Neural crest cell (in vitro differentiated cells): ENCODE data around the gene SPTBN5. TPM values are rescaled to one million over a fixed set of nuclear protein-coding genes. Genes with fewer than 3 reads are reported as not detected.

Source experiments
- DNase-seq: peaks from one replicate; pipeline ENCODE4 v3.0.0; 2021; ENCODE audit warnings: low read depth, mixed read lengths, low spot score
- H3K27ac Mint-ChIP-seq: one replicate; pipeline ENCODE4 v1.8.0; 2021; ENCODE audit warnings: mild to moderate bottlenecking, mixed read lengths; ENCODE audit not compliant: unreplicated experiment
- H3K27me3 Mint-ChIP-seq: 2 replicates; pipeline ENCODE4 v1.8.0; 2021; ENCODE audit warnings: low read depth, mild to moderate bottlenecking, mixed read lengths
- H3K36me3 Mint-ChIP-seq: 2 replicates; pipeline ENCODE4 v1.8.0; 2021; ENCODE audit warnings: low read depth, mild to moderate bottlenecking, mixed read lengths
- H3K4me1 Mint-ChIP-seq: 2 replicates; pipeline ENCODE4 v1.8.0; 2021; ENCODE audit warnings: mixed read lengths
- H3K4me3 Mint-ChIP-seq: one replicate; pipeline ENCODE4 v1.8.0; 2021; ENCODE audit warnings: mild to moderate bottlenecking, mixed read lengths
- H3K9me3 Mint-ChIP-seq: 2 replicates; pipeline ENCODE4 v1.8.0; 2021; ENCODE audit warnings: mixed read lengths
- CTCF ChIP-seq: fragments of 200-600 bp; sonication (generic); conservative IDR thresholded peaks from 2 replicates; pipeline ENCODE4 v1.5.0; 2021; ENCODE audit warnings: antibody characterized with exemption, mild to moderate bottlenecking
- total RNA-seq: library from RNA; stranded (reverse); gene quantifications from 2 replicates; pipeline ENCODE4 v1.2.1, GENCODE V29; 2021

The SPTBN5 gene
- total RNA-seq, 1 donor from 2014 or later: 0.77 TPM

DNA sequence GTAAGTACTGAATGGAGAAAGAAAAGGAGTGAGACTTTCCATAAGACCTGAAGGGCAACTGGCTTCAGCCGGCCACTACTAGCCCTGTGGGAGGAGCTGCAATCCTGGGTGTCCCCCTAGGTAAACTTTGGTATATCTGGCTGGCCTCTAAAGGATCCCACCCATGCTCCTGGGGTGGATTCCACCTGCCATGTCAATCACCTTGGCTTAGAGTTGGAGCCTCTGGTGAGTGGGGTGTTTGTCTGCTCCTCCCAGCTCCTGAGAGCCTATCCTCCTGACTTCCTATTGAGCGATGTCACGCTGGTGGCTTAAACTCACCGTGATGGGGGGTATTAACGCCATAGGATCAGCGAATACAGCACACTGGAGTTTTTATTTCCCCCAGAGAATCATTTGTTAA lies 2.6 kb downstream of the SPTBN5 start:
- Mint-ChIP-seq H3K9me3 (no peaks in the 10 kb centered on the region), H3K4me1 (no peaks in the 10 kb centered on the region), H3K4me3 (no peak overlapping the region), H3K27me3 (no peaks in the 10 kb centered on the region), H3K36me3 (no peaks in the 10 kb centered on the region), H3K27ac (no peak overlapping the region)
- no peak for TF ChIP-seq CTCF
- no peak for DNase-seq

DNA sequence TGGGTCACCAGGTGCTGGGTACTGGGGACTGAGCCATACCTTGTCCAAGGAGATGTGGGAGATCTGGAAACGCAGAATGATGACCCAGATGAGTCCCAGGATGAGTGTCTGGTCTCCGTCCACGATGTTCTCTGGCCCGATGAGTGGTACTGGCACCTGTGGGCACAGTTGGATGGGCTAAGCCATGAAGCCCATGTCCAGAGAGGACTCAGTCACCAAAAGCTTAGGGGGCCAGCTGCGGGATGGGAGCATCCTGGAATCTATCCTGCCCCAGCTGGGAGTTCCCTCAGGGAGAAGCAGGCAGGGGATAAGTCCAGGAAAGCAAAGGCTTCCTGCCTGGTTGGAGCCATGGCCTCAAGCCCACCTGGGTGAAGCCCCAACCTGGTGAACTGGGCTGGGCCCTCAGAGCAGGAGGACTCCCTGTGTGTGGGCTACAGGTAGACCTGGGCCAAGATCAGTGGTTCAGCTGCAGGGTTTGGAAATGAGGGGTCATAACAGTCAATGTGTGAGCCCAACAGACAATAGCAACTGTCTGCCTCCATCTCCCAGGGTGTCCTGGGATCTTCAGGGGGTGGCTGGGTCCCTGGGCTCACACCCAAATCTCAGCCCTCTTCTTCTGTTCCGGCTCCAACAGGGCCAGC lies 3.7 kb downstream of the SPTBN5 start:
- Mint-ChIP-seq H3K4me1 (no peaks in the 10 kb centered on the region), H3K4me3 (no peak overlapping the region), H3K27ac (no peak overlapping the region), H3K27me3 (no peaks in the 10 kb centered on the region), H3K9me3 (no peaks in the 10 kb centered on the region), H3K36me3 (no peaks in the 10 kb centered on the region)
- DNase-seq: no peak
- TF ChIP-seq CTCF: no peak

DNA sequence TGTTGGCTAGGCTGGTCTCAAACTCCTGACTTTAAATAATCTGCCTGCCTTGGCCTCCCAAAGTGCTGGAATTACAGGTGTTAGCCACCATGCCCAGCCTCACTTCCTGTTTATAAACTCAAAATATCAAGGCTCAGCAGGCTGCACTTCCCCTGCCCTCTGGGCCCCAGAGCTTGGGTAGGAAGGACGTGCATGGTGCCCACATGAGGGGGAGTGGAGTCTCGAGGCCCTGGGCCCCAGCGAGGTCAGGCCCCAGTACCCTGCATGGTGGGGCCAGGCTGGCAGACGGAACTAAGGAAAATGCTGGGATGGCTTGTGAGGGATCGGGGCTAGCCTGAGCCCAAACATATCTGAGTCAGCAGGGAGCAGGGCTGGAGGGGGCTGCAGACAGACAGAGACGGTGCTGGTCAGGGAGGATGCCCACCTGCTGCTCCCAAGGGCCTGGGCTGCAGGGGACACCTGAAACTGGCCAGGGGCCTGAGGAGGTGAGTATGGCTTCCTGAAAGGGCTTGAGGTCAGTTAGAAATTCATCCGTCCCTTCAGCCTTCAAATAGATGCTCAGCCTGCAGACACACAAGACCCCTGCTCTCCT lies 5.1 kb downstream of the SPTBN5 start:
- no peak for DNase-seq
- Mint-ChIP-seq H3K4me3 (no peak overlapping the region), H3K9me3 (no peaks in the 10 kb centered on the region), H3K36me3 (no peaks in the 10 kb centered on the region), H3K27me3 (peaks cover 8% of the 10 kb centered on the region), H3K27ac (no peak overlapping the region), H3K4me1 (peaks cover 3% of the 10 kb centered on the region)
- TF ChIP-seq CTCF: no peak

- TF ChIP-seq CTCF: no peak
- Mint-ChIP-seq H3K4me1 (peaks cover 3% of the 10 kb centered on the region), H3K4me3 (no peak overlapping the region), H3K27ac (no peak overlapping the region), H3K9me3 (no peaks in the 10 kb centered on the region), H3K36me3 (no peaks in the 10 kb centered on the region), H3K27me3 (peaks cover 13% of the 10 kb centered on the region)
- DNase-seq: no peak
These were observed 6.0 kb downstream of the SPTBN5 start for GRCh38 chr15:41887893-41888292.

- Mint-ChIP-seq H3K27ac (no peak overlapping the region), H3K4me3 (no peak overlapping the region), H3K4me1 (peaks cover 3% of the 10 kb centered on the region), H3K27me3 (peaks cover 20% of the 10 kb centered on the region), H3K36me3 (no peaks in the 10 kb centered on the region), H3K9me3 (no peaks in the 10 kb centered on the region)
- DNase-seq: no peak
- TF ChIP-seq CTCF: no peak
These were observed 6.7 kb downstream of the SPTBN5 start for GRCh38 chr15:41887161-41887560.
